H9 (cell line): ENCODE measurements around the gene LAMC2. TPM values are rescaled to one million over a fixed set of nuclear protein-coding genes. Genes with fewer than 3 reads are reported as not detected.

ENCODE experiments used
- DNase-seq: peaks from one replicate; pipeline ENCODE4 v3.0.0-alpha.2; 2017
- H2AFZ ChIP-seq: one replicate; pipeline ENCODE4 v1.6.1; 2013; ENCODE audit warnings: mild to moderate bottlenecking, low read length, control low read depth, moderate library complexity
- H2AK5ac ChIP-seq: 2 replicates; pipeline ENCODE4 v1.6.1; 2013; ENCODE audit warnings: low read length, control low read depth, mixed read lengths; ENCODE audit not compliant: insufficient read length
- H2BK120ac ChIP-seq: one replicate; pipeline ENCODE4 v1.6.1; 2013; ENCODE audit warnings: low read depth, mild to moderate bottlenecking, low read length, control low read depth, inconsistent platforms; ENCODE audit not compliant: poor library complexity, severe bottlenecking
- H2BK12ac ChIP-seq: 2 replicates; pipeline ENCODE4 v1.6.1; 2013; ENCODE audit warnings: low read length, control low read depth, mixed read lengths, low read depth; ENCODE audit not compliant: insufficient read length
- H2BK15ac ChIP-seq: 2 replicates; pipeline ENCODE4 v1.6.1; 2013; ENCODE audit warnings: low read depth, low read length, control low read depth
- H2BK20ac ChIP-seq: one replicate; pipeline ENCODE4 v1.6.1; 2013; ENCODE audit warnings: low read depth, mild to moderate bottlenecking, low read length, control low read depth, inconsistent platforms; ENCODE audit not compliant: poor library complexity, severe bottlenecking
- H2BK5ac ChIP-seq: 2 replicates; pipeline ENCODE4 v1.6.1; 2013; ENCODE audit warnings: low read length, control low read depth, mixed read lengths; ENCODE audit not compliant: insufficient read length
- H3K14ac ChIP-seq: 2 replicates; pipeline ENCODE4 v1.6.1; 2013; ENCODE audit warnings: low read length, control low read depth; ENCODE audit not compliant: insufficient read depth
- H3K18ac ChIP-seq: 2 replicates; pipeline ENCODE4 v1.6.1; 2013; ENCODE audit warnings: low read depth, mild to moderate bottlenecking, mixed read lengths, low read length, control low read depth; ENCODE audit not compliant: insufficient read length
- H3K23ac ChIP-seq: 2 replicates; pipeline ENCODE4 v1.6.1; 2013; ENCODE audit warnings: low read length, control low read depth, mixed read lengths, low read depth; ENCODE audit not compliant: insufficient read length
- H3K23me2 ChIP-seq: 2 replicates; pipeline ENCODE4 v1.6.1; 2013; ENCODE audit warnings: low read depth, mild to moderate bottlenecking, mixed read lengths, low read length, control low read depth; ENCODE audit not compliant: insufficient read length, poor library complexity, severe bottlenecking
- H3K27ac ChIP-seq: 2 replicates; pipeline ENCODE4 v1.5.1; 2013; ENCODE audit warnings: low read length, control low read depth, mixed read lengths, low read depth; ENCODE audit not compliant: insufficient read length
- H3K27me3 ChIP-seq: 2 replicates; pipeline ENCODE4 v1.6.1; 2013; ENCODE audit warnings: low read length, control low read depth, inconsistent platforms; ENCODE audit not compliant: insufficient read depth
- H3K4ac ChIP-seq: 2 replicates; pipeline ENCODE4 v1.6.1; 2013; ENCODE audit warnings: low read depth, mild to moderate bottlenecking, control low read depth, inconsistent platforms, low read length, moderate library complexity
- H3K4me1 ChIP-seq: 2 replicates; pipeline ENCODE4 v1.6.1; 2013; ENCODE audit warnings: low read length, control low read depth, inconsistent platforms; ENCODE audit not compliant: insufficient read depth
- H3K4me2 ChIP-seq: 2 replicates; pipeline ENCODE4 v1.6.1; 2013; ENCODE audit warnings: low read length, control low read depth, mixed read lengths; ENCODE audit not compliant: insufficient read length, insufficient read depth
- H3K56ac ChIP-seq: 2 replicates; pipeline ENCODE4 v1.6.1; 2013; ENCODE audit warnings: low read depth, mild to moderate bottlenecking, mixed read lengths, low read length, control low read depth; ENCODE audit not compliant: insufficient read length
- H3K79me1 ChIP-seq: 2 replicates; pipeline ENCODE4 v1.6.1; 2013; ENCODE audit warnings: low read depth, mild to moderate bottlenecking, moderate library complexity, low read length, control low read depth, inconsistent platforms; ENCODE audit not compliant: insufficient read depth, poor library complexity, severe bottlenecking
- H3K79me2 ChIP-seq: 2 replicates; pipeline ENCODE4 v1.6.1; 2013; ENCODE audit warnings: low read length, control low read depth, inconsistent platforms; ENCODE audit not compliant: insufficient read depth
- H3K9ac ChIP-seq: 2 replicates; pipeline ENCODE4 v1.6.1; 2013; ENCODE audit warnings: low read length, control low read depth, mixed read lengths; ENCODE audit not compliant: insufficient read length; ENCODE audit errors: extremely low read depth
- H3K9me3 ChIP-seq: one replicate; pipeline ENCODE4 v1.6.1; 2013; ENCODE audit warnings: low read depth, low read length, inconsistent platforms; ENCODE audit not compliant: control insufficient read depth
- H3T11ph ChIP-seq: one replicate; pipeline ENCODE4 v1.6.1; 2013; ENCODE audit warnings: mild to moderate bottlenecking, low read length, control low read depth, inconsistent platforms
- H4K20me1 ChIP-seq: one replicate; pipeline ENCODE4 v1.6.1; 2013; ENCODE audit not compliant: control insufficient read depth, insufficient read length, insufficient read depth
- H4K5ac ChIP-seq: 2 replicates; pipeline ENCODE4 v1.6.1; 2013; ENCODE audit warnings: low read depth, mild to moderate bottlenecking, mixed read lengths, low read length, control low read depth; ENCODE audit not compliant: insufficient read length
- H4K8ac ChIP-seq: replicated peaks from 2 replicates; pipeline ENCODE4 v1.6.1; 2013; ENCODE audit warnings: low read length, control low read depth, mixed read lengths, low read depth; ENCODE audit not compliant: insufficient read length
- H4K91ac ChIP-seq: 2 replicates; pipeline ENCODE4 v1.6.1; 2013; ENCODE audit warnings: low read depth, mild to moderate bottlenecking, moderate library complexity, mixed read lengths, low read length, control low read depth; ENCODE audit not compliant: insufficient read length
- H3K27ac Mint-ChIP-seq, 3 experiments: 2 replicates in 2 of 3; 3 replicates in 1 of 3; pipeline ENCODE4 v1.8.0; 2020 to 2021; ENCODE audit warnings: mixed read lengths in 3 of 3, mild to moderate bottlenecking in 1 of 3, moderate library complexity in 1 of 3
- H3K27me3 Mint-ChIP-seq: 2 replicates; pipeline ENCODE4 v1.8.0; 2021; ENCODE audit warnings: low read depth, mild to moderate bottlenecking, moderate library complexity, mixed read lengths
- H3K36me3 Mint-ChIP-seq, 3 experiments: 2 replicates in 2 of 3; 3 replicates in 1 of 3; pipeline ENCODE4 v1.8.0; 2020 to 2021; ENCODE audit warnings: low read depth in 3 of 3, mixed read lengths in 3 of 3; ENCODE audit not compliant: insufficient read depth in 1 of 3
- H3K4me1 Mint-ChIP-seq, 2 experiments: 2 replicates each; pipeline ENCODE4 v1.8.0; 2020; ENCODE audit warnings: mixed read lengths in 2 of 2
- H3K4me3 Mint-ChIP-seq, 2 experiments: 2 replicates in 1 of 2; 3 replicates in 1 of 2; pipeline ENCODE4 v1.8.0; 2020 to 2021; ENCODE audit warnings: mild to moderate bottlenecking in 2 of 2, mixed read lengths in 2 of 2, moderate library complexity in 1 of 2
- H3K9me3 Mint-ChIP-seq, 2 experiments: 2 replicates in 1 of 2; 3 replicates in 1 of 2; pipeline ENCODE4 v1.8.0; 2020; ENCODE audit warnings: mild to moderate bottlenecking in 2 of 2, mixed read lengths in 2 of 2, moderate library complexity in 1 of 2
- CTCF ChIP-seq: fragments of 200-600 bp; sonication (generic); conservative IDR thresholded peaks from 3 replicates; pipeline ENCODE4 v1.8.0; 2021; ENCODE audit warnings: antibody characterized with exemption, mild to moderate bottlenecking
- WGBS: extraction: QIAGEN DNeasy Blood & Tissue Kit; methylation state at CpG from one replicate; pipeline ENCODE4 v1.1.7; 2013; ENCODE audit warnings: missing lambda C conversion rate, low lambda C conversion rate, mixed read lengths; ENCODE audit not compliant: insufficient read length; ENCODE audit errors: extremely low coverage; 5-methylcytosine and 5-hydroxymethylcytosine counted together
- total RNA-seq: library from RNA; stranded (reverse); gene quantifications from 2 replicates; pipeline ENCODE4 v1.2.1, GENCODE V29; 2021

LAMC2 gene
- total RNA-seq, 1 experiment from 2014 or later: 7.4 TPM

- Histone ChIP-seq H3K27me3 (no peaks in the 10 kb centered on the region), H2AFZ (no peak overlapping the region), H3K9me3 (no peaks in the 10 kb centered on the region), H3K23me2 (no peaks in the 10 kb centered on the region), H3K18ac (no peak overlapping the region), H2BK5ac (no peak overlapping the region), H2BK20ac (no peak overlapping the region), H3K9ac (no peak overlapping the region), H3K27ac (no peak overlapping the region), H4K5ac (no peak overlapping the region), H3K56ac (no peak overlapping the region), H3K14ac (no peak overlapping the region), H3T11ph (no peak overlapping the region), H2BK120ac (no peak overlapping the region), H3K4me1 (no peaks in the 10 kb centered on the region), H3K23ac (no peak overlapping the region), H4K8ac (no peak overlapping the region), H3K4me2 (no peak overlapping the region), H2AK5ac (no peak overlapping the region), H4K20me1 (no peaks in the 10 kb centered on the region), H2BK12ac (no peak overlapping the region), H2BK15ac (no peak overlapping the region), H3K4ac (no peak overlapping the region), H4K91ac (no peak overlapping the region), H3K79me1 (no peaks in the 10 kb centered on the region), H3K79me2 (no peaks in the 10 kb centered on the region)
- H3K9me3 Mint-ChIP-seq: peaks cover 2 to 5% of the 10 kb centered on the region in 2 experiments; a peak in 3 of 5 replicates
- no peak overlapping the region for H3K4me3 Mint-ChIP-seq
- peaks cover 3 to 12% of the 10 kb centered on the region in 2 experiments; a peak in 2 of 4 replicates for H3K4me1 Mint-ChIP-seq
- no CpG with 5 or more reads among the region's 1 CpG for WGBS
- H3K27ac Mint-ChIP-seq: no peak overlapping the region
- no peaks in the 10 kb centered on the region for H3K27me3 Mint-ChIP-seq
- no peak for DNase-seq
- H3K36me3 Mint-ChIP-seq: peaks cover 13 to 21% (median 17%) of the 10 kb centered on the region in 3 experiments; a peak in 6 of 7 replicates
- TF ChIP-seq CTCF: no peak
These were observed 61.9 kb downstream of the LAMC2 start for GRCh38 chr1:183247931-183248330.
